ENCODE measurements around the gene ATRN.

The ATRN gene

GRCh38 chr20:3679749-3680700 is 209.2 kb downstream of the ATRN start:
- no peak for DNase-seq

GRCh38 chr20:3680701-3681351 is 210.0 kb downstream of the ATRN start:
- DNase-seq = no peak

- no peak for DNase-seq
Observed at GRCh38 chr20:3681352-3681930, 210.6 kb downstream of the ATRN start.

GRCh38 chr20:3681931-3682781 is 211.3 kb downstream of the ATRN start, which contains the start of gene ADAM33:
ADAM33 (minus strand) TSS chr20:3682010; CDS start chr20:3682004, 6 bp downstream.
- no peak for DNase-seq

GRCh38 chr20:3685341-3685740 is 214.5 kb downstream of the ATRN start:
- no peak for DNase-seq

GRCh38 chr20:3686421-3686820 is 215.6 kb downstream of the ATRN start:
- no peak for DNase-seq

GRCh38 chr20:3686867-3687321 is 216.1 kb downstream of the ATRN start:
- no peak for DNase-seq

GRCh38 chr20:3687655-3688054 is 216.8 kb downstream of the ATRN start:
- DNase-seq = no peak

GRCh38 chr20:3689978-3690377 is 219.2 kb downstream of the ATRN start:
- no peak for DNase-seq

GRCh38 chr20:3690413-3690812 is 219.6 kb downstream of the ATRN start:
- DNase-seq = no peak

- no peak for DNase-seq
Observed at GRCh38 chr20:3691306-3691705, 220.5 kb downstream of the ATRN start.

- no peak for DNase-seq
Observed at GRCh38 chr20:3691897-3692296, 221.1 kb downstream of the ATRN start.

GRCh38 chr20:3692706-3693294 is 222.0 kb downstream of the ATRN start:
- no peak for DNase-seq

- no peak for DNase-seq
Observed at GRCh38 chr20:3693376-3693775, 222.6 kb downstream of the ATRN start.

- no peak for DNase-seq
Observed at GRCh38 chr20:3694864-3695263, 224.0 kb downstream of the ATRN start.

GRCh38 chr20:3696200-3696599 is 225.4 kb downstream of the ATRN start:
- DNase-seq = no peak

GRCh38 chr20:3696745-3697587 is 226.1 kb downstream of the ATRN start:
- DNase-seq = no peak

- DNase-seq = no peak
Observed at GRCh38 chr20:3697588-3698305, 226.9 kb downstream of the ATRN start.

- no peak for DNase-seq
Observed at GRCh38 chr20:3698591-3699001, 227.8 kb downstream of the ATRN start.

GRCh38 chr20:3699037-3699436 is 228.2 kb downstream of the ATRN start:
- no peak for DNase-seq

All from stimulated activated CD4-positive, alpha-beta T cell treated with anti-CD3 and anti-CD28 coated beads, Interleukin-4, amount 100 ng/mL, for 4 hours (primary cell).